ENCODE measurements around the gene SCRT2. TPM values are rescaled to one million over a fixed set of nuclear protein-coding genes. Genes with fewer than 3 reads are reported as not detected.

The SCRT2 gene
- total RNA-seq, 1 donor from 2014 or later: not detected

- no peak for DNase-seq (ENCODE audit: low spot score in 2 of 2, unreplicated experiment in 2 of 2)
- Mint-ChIP-seq H3K27me3 (ENCODE audit: low read depth) (peaks cover 29% of the 10 kb centered on the region), H3K27ac (no peak overlapping the region), H3K9me3 (no peaks in the 10 kb centered on the region), H3K4me1 (peaks cover 4% of the 10 kb centered on the region), H3K36me3 (no peaks in the 10 kb centered on the region), H3K4me3 (no peak overlapping the region)
- TF ChIP-seq, protein P1, sequence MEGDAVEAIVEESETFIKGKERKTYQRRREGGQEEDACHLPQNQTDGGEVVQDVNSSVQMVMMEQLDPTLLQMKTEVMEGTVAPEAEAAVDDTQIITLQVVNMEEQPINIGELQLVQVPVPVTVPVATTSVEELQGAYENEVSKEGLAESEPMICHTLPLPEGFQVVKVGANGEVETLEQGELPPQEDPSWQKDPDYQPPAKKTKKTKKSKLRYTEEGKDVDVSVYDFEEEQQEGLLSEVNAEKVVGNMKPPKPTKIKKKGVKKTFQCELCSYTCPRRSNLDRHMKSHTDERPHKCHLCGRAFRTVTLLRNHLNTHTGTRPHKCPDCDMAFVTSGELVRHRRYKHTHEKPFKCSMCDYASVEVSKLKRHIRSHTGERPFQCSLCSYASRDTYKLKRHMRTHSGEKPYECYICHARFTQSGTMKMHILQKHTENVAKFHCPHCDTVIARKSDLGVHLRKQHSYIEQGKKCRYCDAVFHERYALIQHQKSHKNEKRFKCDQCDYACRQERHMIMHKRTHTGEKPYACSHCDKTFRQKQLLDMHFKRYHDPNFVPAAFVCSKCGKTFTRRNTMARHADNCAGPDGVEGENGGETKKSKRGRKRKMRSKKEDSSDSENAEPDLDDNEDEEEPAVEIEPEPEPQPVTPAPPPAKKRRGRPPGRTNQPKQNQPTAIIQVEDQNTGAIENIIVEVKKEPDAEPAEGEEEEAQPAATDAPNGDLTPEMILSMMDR (IDR thresholded peaks at IDR 0.05; ENCODE audit: unreplicated experiment): no peak
Measured at GRCh38 chr20:666877-667276, 8.7 kb downstream of the SCRT2 start.

- no peak overlapping the region for H3K27ac Mint-ChIP-seq
- H3K27me3 Mint-ChIP-seq (ENCODE audit: low read depth): peaks cover 16% of the 10 kb centered on the region
- H3K4me3 Mint-ChIP-seq: no peak overlapping the region
- no peaks in the 10 kb centered on the region for H3K9me3 Mint-ChIP-seq
- H3K4me1 Mint-ChIP-seq: peaks cover 13% of the 10 kb centered on the region
- DNase-seq (ENCODE audit: low spot score in 2 of 2, unreplicated experiment in 2 of 2): no peak
- TF ChIP-seq, protein P1 (IDR thresholded peaks at IDR 0.05; ENCODE audit: unreplicated experiment): no peak
- no peaks in the 10 kb centered on the region for H3K36me3 Mint-ChIP-seq
Measured at GRCh38 chr20:665276-665675, 10.3 kb downstream of the SCRT2 start.

DNA sequence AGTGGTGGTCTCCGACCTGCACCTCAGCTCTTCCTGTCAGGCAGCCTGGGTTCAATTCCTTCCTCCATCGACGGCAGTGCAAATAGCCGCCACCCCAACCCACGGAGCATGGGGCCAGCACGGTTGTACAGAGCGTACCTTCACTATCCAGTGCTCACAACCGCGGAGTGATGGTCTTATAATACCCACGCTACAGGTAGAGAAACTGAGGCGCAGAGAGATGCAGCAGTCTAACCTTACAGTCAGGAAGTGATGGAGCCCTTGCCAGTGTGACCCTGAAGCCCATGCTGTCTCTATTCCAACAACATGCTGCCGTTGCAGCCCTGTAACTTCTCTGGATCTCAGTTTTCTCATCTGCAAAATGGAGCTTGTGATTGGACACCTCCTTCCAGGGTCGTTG, 11.0 kb downstream of the SCRT2 start:
- no peaks in the 10 kb centered on the region for H3K36me3 Mint-ChIP-seq

DNA sequence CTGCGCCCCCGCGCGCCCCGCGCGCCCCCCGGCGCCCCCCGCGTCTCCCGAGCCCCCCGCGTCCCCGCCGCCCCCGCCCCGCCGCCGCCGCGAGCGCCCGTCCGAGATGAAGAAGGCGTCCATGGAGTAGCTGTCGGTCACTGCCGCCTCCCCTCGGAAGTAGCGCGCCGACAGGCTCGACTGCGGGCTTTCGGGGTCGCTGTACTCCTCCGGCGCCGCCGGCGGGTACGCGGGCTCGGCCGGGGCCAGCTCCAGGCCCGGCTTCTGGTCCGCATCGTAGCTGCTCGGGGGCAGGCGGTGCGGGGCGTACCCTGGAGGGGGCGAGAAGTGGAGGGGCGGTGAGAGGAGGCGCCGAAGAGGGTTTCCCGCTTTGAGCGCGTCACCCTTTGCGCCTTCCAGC, 11.5 kb downstream of the SCRT2 start:
- peaks cover 16% of the 10 kb centered on the region for H3K27me3 Mint-ChIP-seq (ENCODE audit: low read depth)

More for the DNA sequence above, 11.0 kb downstream of the SCRT2 start:
- TF ChIP-seq, protein P1 (IDR thresholded peaks at IDR 0.05; ENCODE audit: unreplicated experiment): no peak
- H3K27ac Mint-ChIP-seq: no peak overlapping the region
- H3K4me3 Mint-ChIP-seq: no peak overlapping the region
- H3K4me1 Mint-ChIP-seq: peaks cover 13% of the 10 kb centered on the region
- H3K9me3 Mint-ChIP-seq: no peaks in the 10 kb centered on the region
- no peak for DNase-seq (ENCODE audit: low spot score in 2 of 2, unreplicated experiment in 2 of 2)
- peaks cover 16% of the 10 kb centered on the region for H3K27me3 Mint-ChIP-seq (ENCODE audit: low read depth)

DNA sequence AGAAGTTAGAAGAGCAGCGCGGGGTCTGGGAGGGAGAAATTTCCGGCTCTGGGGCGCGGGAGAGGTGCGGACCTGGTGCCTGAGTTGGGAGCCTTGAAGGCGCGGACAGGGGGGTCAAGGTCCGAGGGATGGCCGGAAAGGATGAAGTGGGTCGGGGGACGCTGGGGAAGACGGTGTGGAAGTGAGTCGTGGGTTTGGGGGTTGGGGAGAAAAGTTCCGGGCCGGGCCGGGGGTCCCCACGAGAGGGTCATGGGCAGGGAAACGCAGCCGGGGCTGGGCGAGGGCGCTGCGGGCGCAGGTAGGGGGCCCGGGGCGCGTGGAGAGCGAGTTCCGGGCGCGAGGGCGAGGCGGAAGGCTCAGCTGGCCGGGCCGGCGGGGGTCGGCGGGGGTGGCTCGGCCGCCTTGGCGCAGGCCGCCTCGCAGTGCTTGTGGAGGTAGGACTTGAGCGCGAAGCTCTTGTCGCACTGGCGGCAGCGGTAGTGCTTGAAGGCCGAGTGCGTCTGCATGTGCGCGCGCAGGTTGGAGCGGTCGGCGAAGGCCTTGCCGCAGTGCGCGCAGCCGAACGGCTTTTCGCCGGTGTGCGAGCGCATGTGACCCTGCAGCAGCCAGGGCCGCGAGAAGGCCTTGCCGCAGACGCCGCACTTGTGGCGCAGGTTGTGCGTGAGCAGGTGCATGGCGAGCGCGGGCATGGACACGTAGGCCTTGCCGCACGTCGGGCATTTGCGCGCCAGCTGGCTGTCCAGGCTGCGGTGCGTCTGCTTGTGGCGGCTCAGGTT, 12.1 kb downstream of the SCRT2 start:
- H3K4me1 Mint-ChIP-seq: peaks cover 17% of the 10 kb centered on the region
- no peaks in the 10 kb centered on the region for H3K9me3 Mint-ChIP-seq
- peaks cover 16% of the 10 kb centered on the region for H3K27me3 Mint-ChIP-seq (ENCODE audit: low read depth)

More for the DNA sequence above, 11.5 kb downstream of the SCRT2 start:
- Mint-ChIP-seq H3K9me3 (no peaks in the 10 kb centered on the region), H3K36me3 (no peaks in the 10 kb centered on the region), H3K4me1 (peaks cover 13% of the 10 kb centered on the region), H3K27ac (no peak overlapping the region), H3K4me3 (no peak overlapping the region)
- TF ChIP-seq, protein P1 (IDR thresholded peaks at IDR 0.05; ENCODE audit: unreplicated experiment): no peak
- DNase-seq (ENCODE audit: low spot score in 2 of 2, unreplicated experiment in 2 of 2): no peak

More for the DNA sequence above, 12.1 kb downstream of the SCRT2 start:
- DNase-seq (ENCODE audit: low spot score in 2 of 2, unreplicated experiment in 2 of 2): no peak
- no peak overlapping the region for H3K4me3 Mint-ChIP-seq
- H3K36me3 Mint-ChIP-seq: no peaks in the 10 kb centered on the region
- TF ChIP-seq, protein P1 (IDR thresholded peaks at IDR 0.05; ENCODE audit: unreplicated experiment): no peak
- H3K27ac Mint-ChIP-seq: no peak overlapping the region

All from mesothelial cell of epicardium (in vitro differentiated cells).